ENCODE data around the gene TMEM151A.

DNA sequence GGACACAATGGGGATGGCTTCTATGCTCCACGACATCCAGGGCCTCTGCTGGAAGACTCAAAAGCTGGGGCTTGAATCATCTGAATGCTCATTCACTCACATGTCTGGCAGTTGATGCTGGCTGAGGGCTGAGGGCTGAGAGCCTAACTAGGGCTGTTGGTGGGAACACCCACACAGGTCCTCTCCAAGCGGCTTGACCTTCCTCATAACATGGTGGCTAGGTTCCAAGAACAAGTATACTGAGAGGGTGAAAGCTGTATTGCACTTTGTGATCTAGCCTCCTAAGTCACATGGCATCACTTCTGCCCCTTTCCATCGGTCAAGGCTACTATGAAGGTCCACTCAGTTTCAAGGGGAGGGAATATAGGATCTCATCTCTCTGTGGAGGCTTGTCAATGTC lies 7.5 kb downstream of the TMEM151A start:
- TF ChIP-seq, protein P1, sequence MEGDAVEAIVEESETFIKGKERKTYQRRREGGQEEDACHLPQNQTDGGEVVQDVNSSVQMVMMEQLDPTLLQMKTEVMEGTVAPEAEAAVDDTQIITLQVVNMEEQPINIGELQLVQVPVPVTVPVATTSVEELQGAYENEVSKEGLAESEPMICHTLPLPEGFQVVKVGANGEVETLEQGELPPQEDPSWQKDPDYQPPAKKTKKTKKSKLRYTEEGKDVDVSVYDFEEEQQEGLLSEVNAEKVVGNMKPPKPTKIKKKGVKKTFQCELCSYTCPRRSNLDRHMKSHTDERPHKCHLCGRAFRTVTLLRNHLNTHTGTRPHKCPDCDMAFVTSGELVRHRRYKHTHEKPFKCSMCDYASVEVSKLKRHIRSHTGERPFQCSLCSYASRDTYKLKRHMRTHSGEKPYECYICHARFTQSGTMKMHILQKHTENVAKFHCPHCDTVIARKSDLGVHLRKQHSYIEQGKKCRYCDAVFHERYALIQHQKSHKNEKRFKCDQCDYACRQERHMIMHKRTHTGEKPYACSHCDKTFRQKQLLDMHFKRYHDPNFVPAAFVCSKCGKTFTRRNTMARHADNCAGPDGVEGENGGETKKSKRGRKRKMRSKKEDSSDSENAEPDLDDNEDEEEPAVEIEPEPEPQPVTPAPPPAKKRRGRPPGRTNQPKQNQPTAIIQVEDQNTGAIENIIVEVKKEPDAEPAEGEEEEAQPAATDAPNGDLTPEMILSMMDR (conservative IDR thresholded peaks at IDR 0.05; ENCODE audit: low read depth, low read length): no peak
- TF ChIP-seq POLR2A (IDR thresholded peaks at IDR 0.05; ENCODE audit: low read depth, low read length): no peak
- no peak for TF ChIP-seq RAD21 (IDR thresholded peaks at IDR 0.05; ENCODE audit: low read length)
- TF ChIP-seq MAZ (IDR thresholded peaks at IDR 0.05; ENCODE audit: borderline replicate concordance, low read depth, low read length): no peak
- no peak for TF ChIP-seq MXI1 (IDR thresholded peaks at IDR 0.05; ENCODE audit: borderline replicate concordance, low read depth, low read length)
- no peak for TF ChIP-seq ELK1 (IDR thresholded peaks at IDR 0.05; ENCODE audit: borderline replicate concordance, low read depth, low read length)
- TF ChIP-seq USF2 (IDR thresholded peaks at IDR 0.05; ENCODE audit: low read depth, low read length): no peak

Data from IMR-90 (cell line).